Caco-2 (cell line): ENCODE measurements around the gene RPS6KA2. TPM values are rescaled to one million over a fixed set of nuclear protein-coding genes. Genes with fewer than 3 reads are reported as not detected.

Source experiments
- BruUV-seq: library from RNA; stranded (reverse); fragments of 400-500 nt; replicated peaks from 2 replicates; lab custom pipeline; 2021; lab: Mats Ljungman, UMichigan
- CTCF ChIA-PET: fragments of 300-600 bp; sonication (Branson Sonifier 250); formaldehyde crosslinking; loops from one replicate; lab custom pipeline; 2022; ENCODE audit warnings: antibody characterized with exemption; lab: Charles Lee
- POLR2A ChIA-PET: fragments of 300-600 bp; sonication (Branson Sonifier 250); formaldehyde crosslinking; loops from one replicate; lab custom pipeline; 2022; ENCODE audit warnings: antibody characterized with exemption; lab: Charles Lee
- DNase-seq, 2 experiments: peaks; one replicate each; pipeline versions ENCODE4 v3.0.0 to v3.0.0-alpha.2; 2020 to 2022
- H3K27me3 ChIP-seq: replicated peaks from 2 replicates; pipeline ENCODE4 v1.6.0; 2011; ENCODE audit warnings: low read length; ENCODE audit not compliant: control insufficient read depth, insufficient read depth
- H3K36me3 ChIP-seq: 2 replicates; pipeline ENCODE4 v1.5.1; 2011; ENCODE audit warnings: low read length; ENCODE audit not compliant: control insufficient read depth, insufficient read depth
- H3K4me1 ChIP-seq: fragments of 250-450 bp; sonication (Bioruptor Pico); 2 replicates; pipeline ENCODE4 v1.5.1; 2020; ENCODE audit warnings: mild to moderate bottlenecking
- H3K4me3 ChIP-seq: 2 replicates; pipeline ENCODE4 v1.5.1; 2011; ENCODE audit warnings: low read depth, mild to moderate bottlenecking, control low read depth, low read length
- H3K9me3 ChIP-seq: fragments of 250-450 bp; sonication (Bioruptor Pico); 2 replicates; pipeline ENCODE4 v1.5.1; 2020; ENCODE audit warnings: mild to moderate bottlenecking, moderate library complexity
- H3K27ac Mint-ChIP-seq: one replicate; pipeline ENCODE4 v1.8.0; 2022; ENCODE audit warnings: mixed read lengths; ENCODE audit not compliant: unreplicated experiment
- H3K27me3 Mint-ChIP-seq: one replicate; pipeline ENCODE4 v1.8.0; 2022; ENCODE audit warnings: mixed read lengths; ENCODE audit not compliant: insufficient read depth, unreplicated experiment
- H3K36me3 Mint-ChIP-seq: one replicate; pipeline ENCODE4 v1.8.0; 2022; ENCODE audit warnings: mild to moderate bottlenecking, mixed read lengths; ENCODE audit not compliant: insufficient read depth, unreplicated experiment
- H3K4me1 Mint-ChIP-seq: one replicate; pipeline ENCODE4 v1.8.0; 2022; ENCODE audit warnings: low read depth, mixed read lengths; ENCODE audit not compliant: unreplicated experiment
- H3K4me3 Mint-ChIP-seq: one replicate; pipeline ENCODE4 v1.8.0; 2022; ENCODE audit warnings: mild to moderate bottlenecking, moderate library complexity, mixed read lengths; ENCODE audit not compliant: unreplicated experiment
- H3K9me3 Mint-ChIP-seq: one replicate; pipeline ENCODE4 v1.8.0; 2022; ENCODE audit warnings: mixed read lengths; ENCODE audit not compliant: unreplicated experiment
- intact Hi-C: fragments of 100-400 bp; cut with micrococcal nuclease; formaldehyde crosslinking; loops from one replicate; pipeline ENCODE4 v1.10.0; 2022; ENCODE audit not compliant: unreplicated experiment
- total RNA-seq: library from RNA; stranded (reverse); gene quantifications from 2 replicates; pipeline ENCODE4 v1.2.3, GENCODE V29; 2022
- TF ChIP-seq, protein P1 (sequence below), 2 experiments: fragments of 200-600 bp in 1 of 2; IDR thresholded peaks; 1 replicate in 1 of 2; 2 replicates in 1 of 2; pipeline versions ENCODE4 v1.5.1 to v1.8.0; 2011 to 2022; ENCODE audit warnings: antibody characterized with exemption in 1 of 2, control low read depth in 1 of 2, inconsistent platforms in 1 of 2, low read depth in 1 of 2, low read length in 1 of 2, mild to moderate bottlenecking in 1 of 2, moderate library complexity in 1 of 2; ENCODE audit not compliant: insufficient read depth in 1 of 2, severe bottlenecking in 1 of 2, unreplicated experiment in 1 of 2

The RPS6KA2 gene
- total RNA-seq, 1 experiment from 2014 or later = 5.6 TPM

DNA sequence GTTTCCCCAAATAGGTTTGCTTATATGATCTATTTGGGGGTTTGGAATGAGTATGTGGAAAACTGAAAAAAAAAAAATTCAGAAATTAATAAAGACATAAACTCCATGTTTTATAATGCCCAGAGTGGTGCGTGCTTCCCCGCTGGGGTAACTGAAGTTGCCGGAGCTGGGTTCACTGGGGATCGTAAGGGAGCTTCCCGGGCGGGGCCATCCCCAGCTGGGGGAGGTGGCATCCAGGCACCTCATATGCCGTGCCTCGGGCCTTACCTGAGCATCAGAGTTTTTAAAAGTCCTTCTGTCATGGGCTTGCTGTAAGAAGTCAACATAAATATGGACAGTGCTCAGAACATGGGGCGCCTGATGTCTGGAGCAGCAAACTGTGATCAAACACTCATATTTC is 22.7 kb downstream of the RPS6KA2 start:
- Histone ChIP-seq H3K4me3 (no peak overlapping the region), H3K9me3 (no peaks in the 10 kb centered on the region), H3K27me3 (no peaks in the 10 kb centered on the region; the same call in none of the 2 replicates), H3K36me3 (no peaks in the 10 kb centered on the region), H3K4me1 (no peaks in the 10 kb centered on the region)
- Mint-ChIP-seq H3K36me3 (no peaks in the 10 kb centered on the region), H3K4me3 (no peak overlapping the region), H3K4me1 (no peaks in the 10 kb centered on the region), H3K9me3 (no peaks in the 10 kb centered on the region), H3K27ac (no peak overlapping the region), H3K27me3 (peaks cover 9% of the 10 kb centered on the region)
- no peak for DNase-seq
- ChIA-PET POLR2A (no interaction called here), CTCF (no interaction called here)
- TF ChIP-seq, protein P1, sequence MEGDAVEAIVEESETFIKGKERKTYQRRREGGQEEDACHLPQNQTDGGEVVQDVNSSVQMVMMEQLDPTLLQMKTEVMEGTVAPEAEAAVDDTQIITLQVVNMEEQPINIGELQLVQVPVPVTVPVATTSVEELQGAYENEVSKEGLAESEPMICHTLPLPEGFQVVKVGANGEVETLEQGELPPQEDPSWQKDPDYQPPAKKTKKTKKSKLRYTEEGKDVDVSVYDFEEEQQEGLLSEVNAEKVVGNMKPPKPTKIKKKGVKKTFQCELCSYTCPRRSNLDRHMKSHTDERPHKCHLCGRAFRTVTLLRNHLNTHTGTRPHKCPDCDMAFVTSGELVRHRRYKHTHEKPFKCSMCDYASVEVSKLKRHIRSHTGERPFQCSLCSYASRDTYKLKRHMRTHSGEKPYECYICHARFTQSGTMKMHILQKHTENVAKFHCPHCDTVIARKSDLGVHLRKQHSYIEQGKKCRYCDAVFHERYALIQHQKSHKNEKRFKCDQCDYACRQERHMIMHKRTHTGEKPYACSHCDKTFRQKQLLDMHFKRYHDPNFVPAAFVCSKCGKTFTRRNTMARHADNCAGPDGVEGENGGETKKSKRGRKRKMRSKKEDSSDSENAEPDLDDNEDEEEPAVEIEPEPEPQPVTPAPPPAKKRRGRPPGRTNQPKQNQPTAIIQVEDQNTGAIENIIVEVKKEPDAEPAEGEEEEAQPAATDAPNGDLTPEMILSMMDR (IDR thresholded peaks at IDR 0.05; ENCODE audit: insufficient read depth in 1 of 2, low read depth in 1 of 2, low read length in 1 of 2, severe bottlenecking in 1 of 2, unreplicated experiment in 1 of 2) = no peak
- no TSS peak for BruUV-seq
- intact Hi-C loops = no loop called here

DNA sequence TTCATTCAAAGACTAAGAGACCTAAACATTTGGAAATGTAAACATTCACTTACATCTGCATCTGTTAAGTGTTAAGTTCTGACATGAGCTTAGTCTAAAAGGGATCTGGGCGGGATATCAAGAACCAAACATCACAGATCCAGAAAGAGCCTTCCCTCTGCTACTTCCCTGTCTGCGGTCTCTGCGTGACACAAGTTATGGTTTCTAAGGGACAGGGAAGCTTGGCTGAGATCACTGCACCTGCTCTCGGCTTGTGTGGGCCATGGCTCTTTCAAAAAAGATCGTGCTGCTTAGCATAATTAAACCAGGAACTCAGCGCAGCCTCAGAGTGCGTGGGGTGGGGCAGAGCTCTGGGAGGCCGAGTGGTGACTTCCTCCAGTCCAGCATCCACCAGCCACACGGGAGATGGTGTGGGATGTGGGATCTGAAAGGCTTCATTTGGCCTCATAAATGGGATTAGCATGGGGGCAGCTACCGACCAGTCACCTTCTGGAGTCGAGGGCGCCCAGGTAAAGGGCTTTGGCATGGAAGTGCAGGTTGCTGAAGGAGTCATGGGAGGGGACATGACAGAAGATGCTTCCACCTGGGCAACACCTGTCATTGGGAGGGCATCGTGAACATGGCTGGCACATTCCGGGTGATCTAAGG is 23.9 kb downstream of the RPS6KA2 start:
- no peaks in the 10 kb centered on the region for H3K9me3 Mint-ChIP-seq
- intact Hi-C loops = no loop called here
- H3K36me3 Mint-ChIP-seq = no peaks in the 10 kb centered on the region
- TF ChIP-seq, protein P1 (IDR thresholded peaks at IDR 0.05; ENCODE audit: insufficient read depth in 1 of 2, low read depth in 1 of 2, low read length in 1 of 2, severe bottlenecking in 1 of 2, unreplicated experiment in 1 of 2) = no peak
- Histone ChIP-seq H3K4me1 (no peaks in the 10 kb centered on the region), H3K4me3 (no peak overlapping the region), H3K9me3 (no peaks in the 10 kb centered on the region), H3K27me3 (no peaks in the 10 kb centered on the region; the same call in none of the 2 replicates), H3K36me3 (no peaks in the 10 kb centered on the region)
- ChIA-PET POLR2A (no interaction called here), CTCF (no interaction called here)
- no peak for DNase-seq
- BruUV-seq = no TSS peak
- H3K27me3 Mint-ChIP-seq = peaks cover 12% of the 10 kb centered on the region
- H3K4me1 Mint-ChIP-seq = no peaks in the 10 kb centered on the region
- no peak overlapping the region for H3K27ac Mint-ChIP-seq
- H3K4me3 Mint-ChIP-seq = no peak overlapping the region

DNA sequence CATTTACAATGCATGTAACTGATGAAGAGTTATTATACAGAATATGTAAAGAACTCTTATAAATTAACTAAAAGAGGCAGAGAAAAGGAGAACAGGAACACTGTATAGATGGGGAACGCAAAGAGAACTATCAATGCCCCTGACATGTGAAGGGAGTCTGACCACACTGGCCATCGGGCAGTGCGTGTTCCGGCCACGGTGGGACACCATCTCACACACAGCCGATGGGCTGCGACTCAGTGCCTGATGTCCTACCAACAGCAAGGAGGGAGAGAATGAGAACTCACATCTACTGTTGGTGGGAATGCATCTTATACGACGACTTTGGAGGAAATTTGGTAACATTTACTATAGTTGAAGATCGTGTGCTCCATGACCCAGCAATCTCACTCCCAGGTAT is 25.1 kb downstream of the RPS6KA2 start:
- Histone ChIP-seq H3K36me3 (no peaks in the 10 kb centered on the region), H3K4me3 (no peak overlapping the region), H3K9me3 (no peaks in the 10 kb centered on the region), H3K27me3 (no peaks in the 10 kb centered on the region; the same call in none of the 2 replicates), H3K4me1 (no peaks in the 10 kb centered on the region)
- ChIA-PET POLR2A (no interaction called here), CTCF (no interaction called here)
- Mint-ChIP-seq H3K4me1 (no peaks in the 10 kb centered on the region), H3K4me3 (no peak overlapping the region), H3K9me3 (no peaks in the 10 kb centered on the region), H3K27ac (no peak overlapping the region), H3K36me3 (no peaks in the 10 kb centered on the region), H3K27me3 (peaks cover 18% of the 10 kb centered on the region)
- no TSS peak for BruUV-seq
- intact Hi-C loops = no loop called here
- DNase-seq = no peak
- TF ChIP-seq, protein P1 (IDR thresholded peaks at IDR 0.05; ENCODE audit: insufficient read depth in 1 of 2, low read depth in 1 of 2, low read length in 1 of 2, severe bottlenecking in 1 of 2, unreplicated experiment in 1 of 2) = no peak
